Breast epithelium (tissue), 4 donors: ENCODE data around the gene SLC22A3. TPM values are rescaled to one million over a fixed set of nuclear protein-coding genes. Genes with fewer than 3 reads are reported as not detected.

Experiments used
- DNase-seq, 2 donors: peaks; one replicate each; pipeline ENCODE4 v3.0.0-alpha.2; 2019; ENCODE audit warnings: low spot score in 2 of 2
- H3K27ac ChIP-seq, 2 donors: fragments of 200-600 bp; sonication (generic) in 1 of 2; one replicate each; pipeline ENCODE4 v1.5.1; 2016 to 2019; ENCODE audit warnings: mild to moderate bottlenecking in 1 of 2
- H3K27me3 ChIP-seq, 2 donors: fragments of 200-600 bp; sonication (generic) in 1 of 2; one replicate each; pipeline versions ENCODE4 v1.5.1 to v1.6.0; 2017 to 2019; ENCODE audit warnings: control low read depth in 1 of 2, mild to moderate bottlenecking in 1 of 2
- H3K36me3 ChIP-seq: fragments of 200-600 bp; one replicate; pipeline ENCODE4 v1.5.1; 2019
- H3K4me1 ChIP-seq, 2 donors: fragments of 200-600 bp; sonication (generic); one replicate each; pipeline ENCODE4 v1.5.1; 2016 to 2019; ENCODE audit warnings: control low read depth in 1 of 2
- H3K4me3 ChIP-seq, 3 donors: fragments of 200-600 bp; sonication (generic); 1 replicate in 2 of 3; 2 replicates in 1 of 3; pipeline ENCODE4 v1.5.1; 2016 to 2019; ENCODE audit warnings: mild to moderate bottlenecking in 3 of 3, moderate library complexity in 2 of 3
- H3K9me3 ChIP-seq, 2 donors: fragments of 200-600 bp; sonication (generic) in 1 of 2; one replicate each; pipeline ENCODE4 v1.5.1; 2016 to 2019; ENCODE audit warnings: control low read depth in 1 of 2
- POLR2A ChIP-seq: fragments of 450-650 bp; IDR thresholded peaks from one replicate; pipeline ENCODE4 v1.6.1; 2016; ENCODE audit warnings: antibody characterized with exemption, mild to moderate bottlenecking, moderate library complexity
- POLR2AphosphoS5 ChIP-seq, 3 donors: sonication (generic); formaldehyde crosslinking; IDR thresholded peaks; one replicate each; pipeline ENCODE4 v1.6.1; 2017; ENCODE audit warnings: antibody characterized with exemption in 3 of 3
- intact Hi-C: fragments of 100-400 bp; cut with DNase I; formaldehyde crosslinking; loops from one replicate; pipeline ENCODE4 v1.15.1; 2023; ENCODE audit warnings: low total_unique reads
- total RNA-seq, 3 donors: library from RNA; depleted of rRNA; stranded (reverse); fragments of >200 nt; gene quantifications; one replicate each; pipeline ENCODE4 v1.1.0, GENCODE V29; 2016
- TF ChIP-seq, protein P1 (sequence below), 3 donors: fragments of 450-650 bp; IDR thresholded peaks; one replicate each; pipeline ENCODE4 v1.5.1; 2016 to 2017; ENCODE audit warnings: antibody characterized with exemption in 3 of 3, mild to moderate bottlenecking in 3 of 3, moderate library complexity in 3 of 3

Gene SLC22A3
- total RNA-seq, 3 donors from 2014 or later = 3.4 to 13.1 (median 5.9) TPM

DNA sequence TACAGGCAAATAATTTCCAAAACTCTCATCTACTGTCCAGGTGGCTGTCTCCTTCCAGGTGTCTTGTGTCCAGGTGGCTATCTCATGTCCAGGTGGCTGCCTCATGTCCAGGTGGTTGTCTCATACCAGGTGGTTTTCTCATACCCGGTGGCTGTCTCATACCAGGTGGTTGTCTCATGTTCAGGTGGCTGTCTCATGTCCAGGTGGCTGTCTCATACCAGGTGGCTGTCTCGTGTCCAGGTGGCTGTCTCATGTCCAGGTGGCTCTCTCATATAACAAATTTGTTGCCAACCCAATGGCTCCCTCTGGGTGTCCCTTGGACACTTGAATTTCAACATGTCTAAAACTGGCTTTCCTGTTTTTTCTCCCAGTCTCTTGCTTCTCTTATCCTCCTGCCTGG is 14.3 kb upstream of the SLC22A3 start:
- H3K4me1 ChIP-seq = no peaks in the 10 kb centered on the region
- H3K9me3 ChIP-seq = no peaks in the 10 kb centered on the region
- H3K27me3 ChIP-seq = no peaks in the 10 kb centered on the region
- no peak overlapping the region for H3K4me3 ChIP-seq
- H3K27ac ChIP-seq = no peak overlapping the region
- intact Hi-C loops = no loop called here
- TF ChIP-seq POLR2A = no peak
- TF ChIP-seq, protein P1, sequence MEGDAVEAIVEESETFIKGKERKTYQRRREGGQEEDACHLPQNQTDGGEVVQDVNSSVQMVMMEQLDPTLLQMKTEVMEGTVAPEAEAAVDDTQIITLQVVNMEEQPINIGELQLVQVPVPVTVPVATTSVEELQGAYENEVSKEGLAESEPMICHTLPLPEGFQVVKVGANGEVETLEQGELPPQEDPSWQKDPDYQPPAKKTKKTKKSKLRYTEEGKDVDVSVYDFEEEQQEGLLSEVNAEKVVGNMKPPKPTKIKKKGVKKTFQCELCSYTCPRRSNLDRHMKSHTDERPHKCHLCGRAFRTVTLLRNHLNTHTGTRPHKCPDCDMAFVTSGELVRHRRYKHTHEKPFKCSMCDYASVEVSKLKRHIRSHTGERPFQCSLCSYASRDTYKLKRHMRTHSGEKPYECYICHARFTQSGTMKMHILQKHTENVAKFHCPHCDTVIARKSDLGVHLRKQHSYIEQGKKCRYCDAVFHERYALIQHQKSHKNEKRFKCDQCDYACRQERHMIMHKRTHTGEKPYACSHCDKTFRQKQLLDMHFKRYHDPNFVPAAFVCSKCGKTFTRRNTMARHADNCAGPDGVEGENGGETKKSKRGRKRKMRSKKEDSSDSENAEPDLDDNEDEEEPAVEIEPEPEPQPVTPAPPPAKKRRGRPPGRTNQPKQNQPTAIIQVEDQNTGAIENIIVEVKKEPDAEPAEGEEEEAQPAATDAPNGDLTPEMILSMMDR (IDR thresholded peaks at IDR 0.05) = no peak
- TF ChIP-seq POLR2AphosphoS5 (IDR thresholded peaks at IDR 0.05) = no peak
- H3K36me3 ChIP-seq = no peaks in the 10 kb centered on the region
- DNase-seq = no peak

DNA sequence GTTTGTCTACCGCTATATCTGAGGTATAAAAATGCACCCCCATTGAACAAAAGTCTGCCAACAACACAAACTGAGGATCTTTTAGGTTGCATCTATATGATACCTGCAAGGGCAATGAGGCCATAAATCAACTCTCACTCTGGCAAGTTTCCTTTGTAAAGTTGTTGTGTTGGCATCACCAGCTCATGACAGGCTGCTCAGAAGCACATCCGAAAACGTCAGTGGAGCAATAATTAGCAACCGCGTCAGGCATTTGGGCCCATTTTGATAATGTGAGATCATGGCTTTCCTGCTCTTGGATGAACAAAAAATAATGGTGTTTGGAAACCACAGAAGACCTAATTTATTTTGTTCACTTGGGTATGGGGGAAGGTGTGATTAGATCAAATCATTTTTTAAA is 12.0 kb upstream of the SLC22A3 start:
- Histone ChIP-seq H3K36me3 (no peaks in the 10 kb centered on the region), H3K4me1 (no peaks in the 10 kb centered on the region), H3K4me3 (no peak overlapping the region), H3K27me3 (no peaks in the 10 kb centered on the region), H3K9me3 (no peaks in the 10 kb centered on the region), H3K27ac (no peak overlapping the region)
- intact Hi-C loops = no loop called here
- DNase-seq = no peak
- TF ChIP-seq POLR2A = no peak
- TF ChIP-seq, protein P1 (IDR thresholded peaks at IDR 0.05) = no peak
- no peak for TF ChIP-seq POLR2AphosphoS5 (IDR thresholded peaks at IDR 0.05)

- no peaks in the 10 kb centered on the region for H3K36me3 ChIP-seq
- intact Hi-C loops = no loop called here
Observed at GRCh38 chr6:160337301-160337700, 10.9 kb upstream of the SLC22A3 start.

GRCh38 chr6:160337991-160338390 is 10.2 kb upstream of the SLC22A3 start:
- Histone ChIP-seq H3K36me3 (no peaks in the 10 kb centered on the region), H3K4me3 (no peak overlapping the region), H3K9me3 (no peaks in the 10 kb centered on the region), H3K27me3 (no peaks in the 10 kb centered on the region), H3K4me1 (no peaks in the 10 kb centered on the region), H3K27ac (no peak overlapping the region)
- TF ChIP-seq POLR2A (no peak), POLR2AphosphoS5 (IDR thresholded peaks at IDR 0.05) (no peak)
- TF ChIP-seq, protein P1 (IDR thresholded peaks at IDR 0.05) = no peak
- no peak for DNase-seq
- intact Hi-C loops = no loop called here

More at GRCh38 chr6:160337301-160337700, 10.9 kb upstream of the SLC22A3 start:
- TF ChIP-seq, protein P1 (IDR thresholded peaks at IDR 0.05) = no peak
- TF ChIP-seq POLR2AphosphoS5 (IDR thresholded peaks at IDR 0.05) = no peak
- TF ChIP-seq POLR2A = no peak
- Histone ChIP-seq H3K4me1 (no peaks in the 10 kb centered on the region), H3K4me3 (no peak overlapping the region), H3K27me3 (no peaks in the 10 kb centered on the region), H3K27ac (no peak overlapping the region), H3K9me3 (no peaks in the 10 kb centered on the region)
- DNase-seq = no peak

DNA sequence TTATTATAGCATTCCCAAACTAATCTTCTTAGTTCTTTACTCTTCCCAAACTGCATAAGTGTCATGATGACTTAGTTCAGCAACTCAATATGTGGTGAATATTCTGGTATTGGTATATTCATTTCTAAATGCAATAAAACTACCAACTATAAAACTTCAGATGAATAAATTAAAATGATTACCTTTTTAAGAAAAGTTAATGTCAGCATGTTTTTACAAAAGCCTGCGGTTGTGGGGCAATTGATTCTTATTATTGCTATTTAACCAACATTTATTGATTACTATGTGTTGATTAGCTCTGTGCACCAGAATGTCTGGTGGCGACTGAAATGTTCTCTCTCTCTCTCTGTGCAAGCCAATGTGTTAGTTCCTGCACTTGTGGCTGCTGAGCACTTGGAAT is 5.0 kb upstream of the SLC22A3 start:
- no peak overlapping the region for H3K27ac ChIP-seq
- intact Hi-C loops = no loop called here

More for the DNA sequence above, 5.0 kb upstream of the SLC22A3 start:
- no peak overlapping the region for H3K4me3 ChIP-seq
- H3K27me3 ChIP-seq = no peaks in the 10 kb centered on the region
- H3K9me3 ChIP-seq = no peaks in the 10 kb centered on the region
- H3K4me1 ChIP-seq = no peaks in the 10 kb centered on the region
- H3K36me3 ChIP-seq = no peaks in the 10 kb centered on the region
- no peak for TF ChIP-seq POLR2A
- TF ChIP-seq POLR2AphosphoS5 (IDR thresholded peaks at IDR 0.05) = no peak
- TF ChIP-seq, protein P1 (IDR thresholded peaks at IDR 0.05) = no peak
- DNase-seq = no peak
